ENCODE data around the gene TGFB2. TPM values are rescaled to one million over a fixed set of nuclear protein-coding genes. Genes with fewer than 3 reads are reported as not detected.
"Not testable (repeated sequence)": the region's sequence is repeated elsewhere in the genome, so short reads cannot be mapped to it uniquely, and the experiment has no call there.

Gene TGFB2
- total RNA-seq, 4 donors from 2014 or later, result 5.3 to 12.6 (median 6.1) TPM

- intact Hi-C loops (cut with DNase I), result no loop called here
- Histone ChIP-seq H3K36me3 (no peaks in the 10 kb centered on the region), H3K27ac (replicated peaks in 1 of 4) (no peak overlapping the region), H3K27me3 (no peaks in the 10 kb centered on the region), H3K4me3 (no peak overlapping the region), H3K4me1 (no peaks in the 10 kb centered on the region), H3K9me3 (no peaks in the 10 kb centered on the region)
- TF ChIP-seq POLR2A (IDR thresholded peaks at IDR 0.05; ENCODE audit: low read depth) (no peak), POLR2AphosphoS5 (IDR thresholded peaks at IDR 0.05) (no peak), EP300 (IDR thresholded peaks at IDR 0.05) (no peak), CTCF (IDR thresholded peaks at IDR 0.05) (no peak)
- WGBS, result 83% methylated on average over 4 of the region's 4 CpGs
- DNase-seq (ENCODE audit: extremely low spot score), result no peak
These were observed 29.5 kb upstream of the TGFB2 start for GRCh38 chr1:218315638-218316037.

GRCh38 chr1:218317061-218317460 lies 28.1 kb upstream of the TGFB2 start:
- Histone ChIP-seq H3K9me3 (no peaks in the 10 kb centered on the region), H3K27ac (replicated peaks in 1 of 4) (no peak overlapping the region), H3K4me3 (no peak overlapping the region), H3K4me1 (no peaks in the 10 kb centered on the region), H3K36me3 (no peaks in the 10 kb centered on the region), H3K27me3 (no peaks in the 10 kb centered on the region)
- no peak for TF ChIP-seq POLR2AphosphoS5 (IDR thresholded peaks at IDR 0.05)
- TF ChIP-seq EP300 (IDR thresholded peaks at IDR 0.05), result no peak
- TF ChIP-seq CTCF (IDR thresholded peaks at IDR 0.05), result no peak
- TF ChIP-seq POLR2A (IDR thresholded peaks at IDR 0.05; ENCODE audit: low read depth), result no peak
- WGBS, result 88% methylated on average over 5 of the region's 5 CpGs
- DNase-seq (ENCODE audit: extremely low spot score), result no peak
- intact Hi-C loops (cut with DNase I), result no loop called here

- H3K4me3 ChIP-seq; H3K9me3 ChIP-seq; H3K27ac ChIP-seq (replicated peaks in 1 of 4); H3K4me1 ChIP-seq; DNase-seq (ENCODE audit: extremely low spot score); H3K27me3 ChIP-seq; intact Hi-C loops (cut with DNase I): not testable (repeated sequence)
- 100% methylated on average over 2 of the region's 3 CpGs for WGBS
- H3K36me3 ChIP-seq, result peaks cover 20 to 22% (median 21%) of the 10 kb centered on the region in 4 donors
These were observed 25.0 kb upstream of the TGFB2 start for GRCh38 chr1:218320182-218320581.

- no peak overlapping the region for H3K4me3 ChIP-seq
- H3K36me3 ChIP-seq, result peaks cover 20 to 22% (median 21%) of the 10 kb centered on the region in 4 donors
- H3K4me1 ChIP-seq, result no peaks in the 10 kb centered on the region
- DNase-seq (ENCODE audit: extremely low spot score), result no peak
- no peaks in the 10 kb centered on the region for H3K9me3 ChIP-seq
- no peaks in the 10 kb centered on the region for H3K27me3 ChIP-seq
- no peak for TF ChIP-seq EP300 (IDR thresholded peaks at IDR 0.05)
- no peak for TF ChIP-seq POLR2A (IDR thresholded peaks at IDR 0.05; ENCODE audit: low read depth)
- 96% methylated on average over 5 of the region's 17 CpGs for WGBS
- no peak overlapping the region for H3K27ac ChIP-seq (replicated peaks in 1 of 4)
- intact Hi-C loops (cut with DNase I), result no loop called here
These were observed 22.4 kb upstream of the TGFB2 start for GRCh38 chr1:218322762-218323161.

- no peak for DNase-seq (ENCODE audit: extremely low spot score)
- TF ChIP-seq EP300 (IDR thresholded peaks at IDR 0.05) (no peak), POLR2A (IDR thresholded peaks at IDR 0.05; ENCODE audit: low read depth) (no peak), CTCF (IDR thresholded peaks at IDR 0.05) (no peak), POLR2AphosphoS5 (IDR thresholded peaks at IDR 0.05) (no peak)
- no peak overlapping the region for H3K27ac ChIP-seq (replicated peaks in 1 of 4)
- H3K36me3 ChIP-seq, result peaks cover 20 to 26% (median 21%) of the 10 kb centered on the region in 4 donors
- no peaks in the 10 kb centered on the region for H3K4me1 ChIP-seq
- H3K9me3 ChIP-seq, result no peaks in the 10 kb centered on the region
- 94% methylated on average over 19 of the region's 21 CpGs for whole genome bisulfite sequencing
- no peak overlapping the region for H3K4me3 ChIP-seq
- no peaks in the 10 kb centered on the region for H3K27me3 ChIP-seq
- intact Hi-C loops (cut with DNase I), result no loop called here
These were observed 21.4 kb upstream of the TGFB2 start for GRCh38 chr1:218323568-218324225.

- DNase-seq (ENCODE audit: extremely low spot score), result no peak
- intact Hi-C loops (cut with DNase I), result no loop called here
- TF ChIP-seq POLR2A (IDR thresholded peaks at IDR 0.05; ENCODE audit: low read depth) (no peak), EP300 (IDR thresholded peaks at IDR 0.05) (no peak), POLR2AphosphoS5 (IDR thresholded peaks at IDR 0.05) (no peak), CTCF (IDR thresholded peaks at IDR 0.05) (no peak)
- 90% methylated on average over 10 of the region's 20 CpGs for WGBS
- H3K4me1 ChIP-seq, result no peaks in the 10 kb centered on the region
- H3K9me3 ChIP-seq, result no peaks in the 10 kb centered on the region
- no peak overlapping the region for H3K27ac ChIP-seq (replicated peaks in 1 of 4)
- H3K4me3 ChIP-seq, result no peak overlapping the region
- H3K27me3 ChIP-seq, result no peaks in the 10 kb centered on the region
- H3K36me3 ChIP-seq, result peaks cover 20 to 26% (median 21%) of the 10 kb centered on the region in 4 donors
These were observed 20.9 kb upstream of the TGFB2 start for GRCh38 chr1:218324226-218324580.
